Activated T-helper 1 cell treated with anti-CD3 and anti-CD28 coated beads, Interleukin-2, amount 50 U/mL, for 16 hours (primary cell): ENCODE data around the gene FADS6.
A peak's percentile ranks its signal among the peaks of the same experiment; 100 is the strongest.

Source experiments
- DNase-seq, 2 donors: peaks; one replicate each; pipeline ENCODE4 v3.0.0-alpha.2; 2020; ENCODE audit warnings: low read depth in 1 of 2, low spot score in 1 of 2

Gene FADS6

GRCh38 chr17:74892974-74893911, at the start of gene FADS6:
Gene FADS6 (minus strand): TSS chr17:74893633. CDS start chr17:74893595, 38 bp downstream.
- DNase-seq, result no peak

GRCh38 chr17:74941128-74941725, 47.8 kb upstream of the FADS6 start:
- no peak for DNase-seq

- no peak for DNase-seq
These were observed 46.1 kb upstream of the FADS6 start for GRCh38 chr17:74939534-74939933.

GRCh38 chr17:74938194-74938950, 44.9 kb upstream of the FADS6 start:
- DNase-seq, result no peak

GRCh38 chr17:74937064-74938051, 43.9 kb upstream of the FADS6 start:
- no peak for DNase-seq

GRCh38 chr17:74936470-74936799, 43.0 kb upstream of the FADS6 start:
- DNase-seq, result no peak

- DNase-seq, result no peak
These were observed 42.4 kb upstream of the FADS6 start, which contains the start of gene OTOP3 for GRCh38 chr17:74935585-74936469. Gene OTOP3 (plus strand): TSS chr17:74935898. CDS start chr17:74935922, 24 bp downstream.

- DNase-seq, result no peak
These were observed 41.6 kb upstream of the FADS6 start for GRCh38 chr17:74935048-74935447.

GRCh38 chr17:74930535-74931036, 37.2 kb upstream of the FADS6 start:
- no peak for DNase-seq

- DNase-seq, result no peak
These were observed 35.4 kb upstream of the FADS6 start for GRCh38 chr17:74928786-74929185.

- no peak for DNase-seq
These were observed 31.8 kb upstream of the FADS6 start for GRCh38 chr17:74925242-74925641.

- DNase-seq, result no peak
These were observed 31.0 kb upstream of the FADS6 start, which contains the start of gene OTOP2 for GRCh38 chr17:74924250-74924948. Gene OTOP2 (plus strand): TSS chr17:74924273. CDS start chr17:74924633, 360 bp downstream.

- peak; percentile 53 to 61 for DNase-seq
These were observed 30.3 kb upstream of the FADS6 start for GRCh38 chr17:74923538-74924249.

GRCh38 chr17:74922694-74923537, 29.5 kb upstream of the FADS6 start, which contains the start of gene USH1G:
Gene USH1G (minus strand): TSS chr17:74923255. CDS start chr17:74923073, 182 bp downstream.
- DNase-seq, result no peak

GRCh38 chr17:74922172-74922571, 28.7 kb upstream of the FADS6 start:
- DNase-seq, result no peak

- DNase-seq, result no peak
These were observed 28.3 kb upstream of the FADS6 start for GRCh38 chr17:74921769-74922168.
